GM18867 (cell line): ENCODE data around the gene ABAT.
"Not testable (repeated sequence)": the region's sequence is repeated elsewhere in the genome, so short reads cannot be mapped to it uniquely, and the experiment has no call there.

Experiments
- ATAC-seq: cut with Tn5 transposase; IDR thresholded peaks from one replicate; pipeline ENCODE4 v1.9.1; 2021; ENCODE audit warnings: mild to moderate bottlenecking, moderate library complexity; ENCODE audit not compliant: unreplicated experiment

The ABAT gene

DNA sequence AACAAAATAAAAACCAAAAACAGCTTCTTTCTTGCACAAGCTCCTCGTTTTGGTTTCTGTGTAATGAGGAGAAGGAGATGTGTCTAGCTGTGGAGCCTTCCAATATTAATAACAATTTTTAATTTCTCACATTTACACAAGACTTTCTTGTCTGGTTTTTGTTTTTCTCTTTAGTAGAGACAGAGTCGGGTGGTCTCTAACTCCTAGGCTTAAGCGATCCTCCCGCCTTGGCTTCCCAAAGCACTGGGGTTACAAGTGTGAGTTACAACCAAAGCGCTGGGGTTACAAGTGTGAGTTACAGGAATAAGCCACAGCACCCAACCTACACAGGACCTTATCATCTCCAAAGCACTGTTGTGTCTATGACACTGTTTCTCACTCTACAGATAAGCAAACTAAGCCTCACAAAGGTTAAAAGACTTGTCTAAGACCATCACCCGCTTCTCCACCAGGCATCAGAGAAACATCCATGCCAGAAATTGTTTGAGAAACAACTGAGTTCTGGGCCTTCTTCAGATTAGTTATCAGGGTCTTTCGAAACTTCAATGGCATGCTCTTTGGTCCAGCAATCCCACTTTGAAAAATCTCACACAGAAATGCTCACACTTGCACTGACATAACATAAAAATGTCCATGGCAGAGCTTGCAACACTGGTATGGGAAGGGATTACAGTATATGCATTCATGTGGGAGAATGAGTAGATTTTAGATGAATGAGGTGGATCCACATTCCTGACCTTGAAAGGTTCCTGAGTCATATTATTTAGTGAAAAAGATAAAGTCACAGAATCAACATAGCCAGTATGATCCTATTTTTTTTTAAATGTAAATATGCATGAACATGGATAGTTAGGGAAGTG is 3.9 kb downstream of the ABAT start:
- no peak for ATAC-seq

DNA sequence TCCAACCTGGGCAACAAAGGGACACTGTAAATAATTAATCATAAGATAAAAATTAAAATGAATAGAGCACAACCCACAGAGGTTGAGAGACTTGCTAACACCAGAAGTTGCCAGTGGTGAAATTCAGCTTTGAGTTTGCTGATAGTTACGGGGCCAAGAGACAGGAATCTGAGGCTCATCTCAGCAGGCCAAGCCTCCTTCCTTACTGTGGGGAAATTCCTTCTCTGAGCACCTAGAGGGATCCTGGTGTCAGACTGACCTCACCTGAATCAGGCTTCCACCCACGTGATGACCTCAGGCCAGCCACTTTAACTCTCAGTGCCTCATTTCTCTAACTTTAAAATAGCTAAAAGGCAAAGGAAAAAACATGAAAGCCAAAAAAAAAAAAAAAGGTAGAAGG is 4.7 kb downstream of the ABAT start:
- no peak for ATAC-seq

DNA sequence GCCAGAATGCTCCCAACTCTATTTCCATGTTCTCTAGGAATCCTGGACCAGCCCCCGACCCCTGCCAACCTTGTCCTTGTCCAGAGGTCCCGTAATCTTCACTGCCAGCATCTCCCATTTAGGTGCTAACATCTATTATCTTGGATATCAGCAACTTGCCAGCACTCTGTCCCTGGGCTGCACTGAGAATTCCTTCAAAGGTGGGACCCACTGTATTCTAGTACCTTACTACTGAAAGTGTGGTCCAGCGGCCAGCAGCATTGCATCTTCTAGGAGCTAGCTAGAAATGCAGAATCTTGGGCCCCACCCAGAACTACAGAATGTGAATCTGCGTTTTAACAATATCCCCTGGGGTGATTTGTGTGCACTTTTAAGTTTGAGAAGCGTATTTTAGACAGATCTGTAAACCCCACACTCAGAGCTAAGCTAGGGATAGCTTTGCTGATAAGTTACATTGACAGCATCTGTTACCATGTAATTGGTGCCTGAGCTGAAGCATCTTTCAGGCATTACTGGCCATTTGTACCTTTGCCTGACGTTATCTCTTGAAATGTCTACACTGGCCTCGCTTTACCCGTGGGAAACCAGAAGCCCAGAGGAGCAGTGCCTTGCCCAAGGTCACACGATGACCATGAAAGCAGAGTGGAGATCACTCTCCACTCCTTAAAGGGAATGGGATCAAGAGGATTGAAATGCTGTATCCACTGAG is 8.3 kb downstream of the ABAT start:
- no peak for ATAC-seq

DNA sequence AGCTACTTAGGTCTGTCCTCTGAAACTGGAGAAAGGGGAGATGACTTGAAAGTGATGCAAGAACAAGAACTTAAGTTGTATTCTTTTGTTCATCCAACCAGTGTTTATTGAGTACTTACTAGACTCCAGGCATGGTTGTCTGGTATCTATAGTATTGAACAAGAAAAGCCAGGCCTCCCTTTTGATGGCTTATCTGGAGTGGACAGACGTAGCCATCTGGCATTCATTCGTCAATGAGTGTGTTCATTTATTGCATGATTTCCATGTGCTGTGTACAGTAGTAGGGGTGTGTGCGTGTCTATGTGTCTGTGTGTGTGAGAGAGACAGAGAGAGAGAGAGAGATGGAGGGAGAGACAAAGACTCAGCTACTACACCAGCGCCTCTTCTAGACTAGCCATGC is 9.2 kb downstream of the ABAT start:
- no peak for ATAC-seq

DNA sequence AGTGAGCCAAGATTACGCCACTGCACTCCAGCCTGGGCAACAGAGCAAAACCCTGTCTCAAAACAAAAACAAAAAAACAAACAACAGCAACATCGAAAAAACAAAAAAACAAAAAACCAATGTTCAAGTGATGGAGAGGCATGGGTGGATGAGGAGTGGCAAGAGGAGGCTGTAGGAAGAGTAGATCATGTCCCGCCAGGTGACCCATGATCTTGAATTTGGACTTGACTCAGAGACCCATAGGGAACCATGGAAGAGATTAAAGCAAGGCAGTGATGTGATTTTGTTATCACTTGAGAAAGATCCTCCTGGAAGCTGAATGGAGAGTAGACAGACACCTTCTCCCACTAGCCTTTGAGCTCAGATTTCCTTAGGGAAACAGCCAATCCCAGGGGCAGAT is 11.2 kb downstream of the ABAT start:
- ATAC-seq = no peak

DNA sequence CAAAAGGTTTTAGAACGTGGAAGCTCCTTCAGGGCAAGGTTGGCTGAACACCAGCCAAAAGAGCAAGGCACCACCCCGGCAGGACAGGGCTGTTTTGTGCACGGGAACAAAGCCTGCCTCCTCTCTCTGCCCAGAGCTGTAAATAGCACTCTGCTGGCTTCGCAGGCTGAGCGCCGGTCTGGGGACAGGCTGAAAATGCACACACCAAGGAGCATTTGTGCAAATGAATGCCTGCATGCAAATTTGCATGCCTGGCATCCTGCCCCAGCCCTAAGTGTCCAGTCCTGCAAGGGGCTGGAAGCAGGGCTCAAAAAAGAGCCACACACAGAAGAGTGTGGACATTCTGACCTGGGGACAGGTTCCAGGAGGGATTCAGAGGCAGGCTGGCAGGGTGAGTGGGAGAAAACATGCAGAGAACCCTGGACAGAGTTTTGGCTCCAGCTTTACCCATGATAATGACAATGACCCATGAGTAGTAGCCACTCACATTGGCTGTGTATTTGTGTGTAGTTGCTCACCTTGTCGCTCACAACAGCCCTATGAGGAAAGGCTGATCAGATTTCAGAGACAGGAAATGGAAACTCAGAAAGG is 11.7 kb downstream of the ABAT start:
- no peak for ATAC-seq

DNA sequence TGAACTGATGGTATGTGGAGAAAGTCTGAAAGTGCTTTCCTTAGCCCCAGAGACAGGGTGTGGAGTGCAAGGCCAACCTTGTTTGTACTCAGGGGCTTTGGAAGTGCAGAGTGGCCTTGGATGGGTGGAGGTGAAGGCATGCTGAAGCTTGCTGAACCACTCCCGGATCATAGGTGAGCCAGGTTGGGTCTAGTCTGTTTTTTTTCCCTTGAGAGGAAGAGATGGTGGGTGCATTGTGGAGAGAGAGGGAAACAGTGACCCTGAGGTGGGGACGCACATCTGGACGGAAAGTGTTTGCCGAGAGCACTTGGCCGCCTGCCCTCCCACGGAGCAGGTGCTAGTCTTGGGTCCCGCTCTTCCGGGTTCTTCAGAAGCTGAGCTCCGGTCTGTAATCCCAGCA is 12.5 kb downstream of the ABAT start:
- no peak for ATAC-seq

DNA sequence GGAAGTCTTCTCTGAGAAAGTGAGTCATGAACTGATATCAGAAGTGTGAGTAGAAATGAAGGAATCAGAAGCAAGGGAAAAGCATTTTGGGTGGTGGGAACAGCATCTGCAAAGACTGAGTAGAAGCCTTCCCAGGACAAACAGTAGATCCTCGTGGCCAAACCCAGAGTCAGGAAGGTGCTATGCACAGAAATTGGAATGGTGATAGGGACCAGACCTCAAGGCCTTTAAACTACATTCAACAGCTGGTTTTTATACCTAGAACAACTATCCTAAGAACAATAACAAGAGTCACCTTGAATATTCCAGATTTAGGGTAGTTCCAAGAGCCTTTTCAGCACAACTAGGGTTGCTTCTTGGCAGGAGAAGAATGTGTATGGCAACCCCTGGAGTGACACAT is 15.3 kb downstream of the ABAT start:
- ATAC-seq = no peak

DNA sequence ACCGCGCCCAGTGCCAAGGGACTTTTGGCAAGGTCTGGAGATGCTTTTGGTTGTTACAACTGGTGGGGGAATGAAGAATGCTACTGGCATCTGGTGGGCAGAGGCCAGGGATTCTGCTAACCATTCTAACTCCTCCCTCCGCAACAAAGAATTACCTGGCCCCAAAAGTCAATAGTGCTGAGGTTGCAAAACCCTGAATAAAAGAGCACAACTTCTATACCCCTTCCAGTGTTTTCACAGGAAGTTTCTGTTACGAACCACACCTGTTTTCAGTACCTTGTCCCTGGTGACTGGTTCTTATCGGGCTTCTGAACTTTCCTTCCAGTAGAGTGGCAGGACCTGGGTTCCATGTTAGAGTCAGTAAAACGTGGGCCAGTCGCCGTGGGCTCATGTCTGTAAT is 17.3 kb downstream of the ABAT start:
- ATAC-seq = no peak

DNA sequence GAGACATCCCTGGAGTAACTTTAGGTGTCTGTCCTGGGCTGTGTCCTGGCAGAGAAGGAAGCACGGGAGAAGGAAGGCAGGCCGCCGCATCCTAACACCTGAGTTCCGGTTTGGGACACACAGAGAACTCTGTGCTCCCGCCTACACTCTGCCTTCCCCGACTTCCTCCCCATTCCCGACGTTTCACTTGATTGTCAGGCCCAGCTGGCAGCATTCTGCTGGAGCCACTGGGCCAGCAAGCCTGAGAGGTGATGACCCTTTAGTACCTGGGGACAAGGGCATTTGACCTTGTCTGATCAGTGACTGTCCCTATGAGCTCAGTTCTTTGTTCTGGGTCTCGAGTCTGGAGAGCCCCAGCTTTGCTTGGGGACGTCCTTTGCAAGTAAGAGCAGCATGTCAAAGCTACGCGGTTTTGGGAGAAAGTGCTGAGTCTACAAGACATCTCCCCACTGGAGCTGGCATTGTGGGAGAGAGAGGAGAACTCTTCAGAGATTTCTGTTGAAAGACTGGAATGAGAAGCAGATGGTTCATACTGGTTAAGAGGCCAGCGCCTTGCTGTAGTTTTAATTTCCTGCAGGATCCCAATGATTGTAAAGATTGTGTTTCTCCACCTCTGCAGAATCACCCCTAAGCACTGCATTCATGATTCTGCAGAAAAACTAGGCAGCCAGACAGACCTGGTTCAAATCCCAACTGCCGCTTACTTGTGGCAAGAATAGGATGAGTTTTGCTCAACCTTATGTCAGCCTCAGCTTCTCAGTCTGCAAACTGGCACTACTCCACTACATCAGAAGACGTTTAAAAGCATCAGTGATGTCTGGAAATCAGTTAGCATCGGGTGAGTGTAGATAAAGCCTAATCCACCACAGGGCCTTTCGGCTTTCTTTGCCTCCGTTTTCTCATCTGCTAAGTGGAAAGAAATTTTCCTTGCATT is 20.6 kb downstream of the ABAT start:
- no peak for ATAC-seq

DNA sequence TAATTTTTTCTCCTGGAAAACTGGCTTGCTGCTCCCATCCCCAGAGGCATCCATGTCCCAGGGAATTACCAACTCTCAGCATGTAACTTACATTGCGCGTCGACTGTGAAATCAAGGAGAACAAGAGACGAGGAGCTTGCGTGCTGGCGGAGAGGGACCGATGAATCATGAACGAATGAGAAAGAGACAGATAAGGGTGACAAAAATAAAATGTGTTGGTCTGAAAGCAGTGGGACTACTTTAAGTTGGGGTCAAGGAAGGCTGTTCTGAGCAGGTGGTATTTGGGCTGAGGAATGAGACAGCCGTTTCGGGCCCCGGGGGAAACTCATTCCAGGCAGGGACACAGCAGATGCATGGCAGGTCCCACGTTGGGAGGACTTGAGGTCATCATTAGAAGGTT is 22.5 kb downstream of the ABAT start:
- no peak for ATAC-seq

DNA sequence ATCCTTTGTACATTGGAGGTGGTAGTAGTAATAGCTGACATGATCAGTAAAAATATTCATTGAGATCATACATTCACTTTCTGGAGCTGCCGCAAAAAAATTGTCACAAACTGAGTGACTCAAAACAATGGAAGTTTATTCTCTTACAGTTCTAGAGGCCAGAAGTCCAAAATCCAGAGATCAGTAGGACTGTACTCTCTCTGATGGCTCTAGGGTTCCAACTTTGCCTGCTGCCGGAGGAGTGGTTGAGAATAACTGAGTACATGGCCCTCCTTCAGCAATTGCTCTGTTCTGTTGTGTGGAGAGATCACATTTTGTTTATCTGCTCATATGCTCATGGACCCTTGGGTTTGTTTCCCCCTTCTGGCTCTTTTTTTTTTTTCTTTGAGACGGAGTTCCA is 23.5 kb downstream of the ABAT start:
- ATAC-seq = no peak

DNA sequence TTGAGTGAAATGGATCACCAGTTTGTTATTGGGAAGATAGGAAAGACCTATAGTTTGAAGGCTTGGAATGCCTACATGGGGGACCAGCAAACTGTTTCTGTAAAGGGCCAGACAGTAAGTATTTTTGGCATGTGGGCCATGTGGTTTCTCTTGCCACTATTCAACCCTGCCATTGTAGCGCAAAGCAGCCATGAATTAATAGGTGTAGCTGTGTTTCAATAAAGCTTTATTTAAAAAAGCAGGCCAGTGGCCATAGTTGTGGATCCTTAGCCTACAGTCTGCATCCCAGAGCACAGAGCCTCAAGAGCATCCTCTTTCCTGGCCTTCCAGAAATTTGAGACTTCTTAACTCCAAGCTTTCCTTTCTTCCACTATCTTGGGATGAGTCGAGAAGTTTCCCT is 29.3 kb downstream of the ABAT start:
- no peak for ATAC-seq

DNA sequence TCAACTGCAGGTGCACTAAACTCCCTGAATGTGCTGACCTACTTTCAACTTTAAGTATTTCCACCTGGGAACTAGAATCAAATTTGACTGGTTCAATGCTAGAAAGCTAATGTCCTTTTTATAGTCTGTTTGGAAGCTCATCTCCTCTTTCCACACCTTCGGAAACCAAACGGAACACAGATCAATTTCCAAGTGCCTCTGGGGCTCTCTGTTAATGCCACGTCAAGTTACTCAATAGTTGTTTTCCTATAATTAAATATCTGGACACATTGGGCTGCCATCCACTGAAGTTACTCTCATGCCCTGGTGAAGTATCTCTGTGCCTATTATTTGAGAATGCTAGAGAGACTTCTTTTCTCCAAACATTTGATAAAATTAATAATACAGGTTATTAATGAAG is 29.7 kb downstream of the ABAT start:
- no peak for ATAC-seq

DNA sequence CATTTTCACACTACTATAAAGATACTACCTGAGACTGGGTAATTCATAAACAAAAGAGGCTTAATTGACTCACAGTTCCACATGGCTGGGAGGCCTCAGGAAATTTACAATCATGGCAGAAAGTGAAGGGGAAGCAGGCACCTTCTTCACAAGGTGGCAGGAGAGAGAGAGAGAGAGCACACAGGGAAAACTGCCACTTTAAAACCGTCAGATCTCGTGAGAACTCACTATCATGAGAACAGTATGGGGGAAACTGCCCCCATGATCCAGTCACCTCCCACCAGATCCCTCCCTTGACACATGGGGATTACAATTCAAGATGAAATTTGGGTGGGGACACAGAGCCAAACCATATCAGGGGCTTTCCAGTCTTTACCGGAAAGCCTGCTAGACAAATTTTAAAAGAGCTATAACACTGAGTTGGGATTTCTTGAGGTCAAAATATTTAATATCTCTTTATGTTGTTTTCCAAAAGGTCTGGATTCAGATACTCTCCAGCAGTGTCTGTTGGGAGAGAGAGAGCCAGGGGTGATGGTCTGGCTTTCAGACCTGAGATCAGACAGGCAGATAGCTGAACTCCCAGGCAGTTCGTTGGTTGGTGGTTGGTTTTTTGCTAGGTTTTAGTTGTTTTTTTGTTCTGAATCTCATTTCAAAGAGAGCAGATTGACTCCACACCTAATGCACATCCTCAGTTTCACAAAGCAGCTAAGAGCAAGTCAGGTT is 30.8 kb downstream of the ABAT start:
- ATAC-seq = not testable (repeated sequence)

DNA sequence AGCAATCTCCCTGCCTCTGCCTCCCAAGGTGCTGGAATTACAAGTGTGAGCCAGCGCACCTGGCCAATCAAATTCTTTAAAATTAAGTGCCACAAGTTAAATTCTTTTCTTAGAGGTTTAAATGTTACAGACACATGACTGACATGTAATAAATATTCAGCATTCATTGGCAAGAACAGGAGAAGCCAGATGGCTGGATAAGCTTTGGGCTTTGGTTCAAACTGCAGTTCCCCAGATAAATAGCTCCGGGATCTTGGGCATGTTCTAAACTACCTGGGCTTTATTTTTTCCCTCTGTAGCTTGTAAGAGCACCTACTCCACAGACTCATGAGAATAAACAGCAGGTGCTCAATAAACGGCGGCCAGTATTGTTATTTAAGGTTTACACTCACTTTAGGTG is 34.1 kb downstream of the ABAT start:
- ATAC-seq = no peak

DNA sequence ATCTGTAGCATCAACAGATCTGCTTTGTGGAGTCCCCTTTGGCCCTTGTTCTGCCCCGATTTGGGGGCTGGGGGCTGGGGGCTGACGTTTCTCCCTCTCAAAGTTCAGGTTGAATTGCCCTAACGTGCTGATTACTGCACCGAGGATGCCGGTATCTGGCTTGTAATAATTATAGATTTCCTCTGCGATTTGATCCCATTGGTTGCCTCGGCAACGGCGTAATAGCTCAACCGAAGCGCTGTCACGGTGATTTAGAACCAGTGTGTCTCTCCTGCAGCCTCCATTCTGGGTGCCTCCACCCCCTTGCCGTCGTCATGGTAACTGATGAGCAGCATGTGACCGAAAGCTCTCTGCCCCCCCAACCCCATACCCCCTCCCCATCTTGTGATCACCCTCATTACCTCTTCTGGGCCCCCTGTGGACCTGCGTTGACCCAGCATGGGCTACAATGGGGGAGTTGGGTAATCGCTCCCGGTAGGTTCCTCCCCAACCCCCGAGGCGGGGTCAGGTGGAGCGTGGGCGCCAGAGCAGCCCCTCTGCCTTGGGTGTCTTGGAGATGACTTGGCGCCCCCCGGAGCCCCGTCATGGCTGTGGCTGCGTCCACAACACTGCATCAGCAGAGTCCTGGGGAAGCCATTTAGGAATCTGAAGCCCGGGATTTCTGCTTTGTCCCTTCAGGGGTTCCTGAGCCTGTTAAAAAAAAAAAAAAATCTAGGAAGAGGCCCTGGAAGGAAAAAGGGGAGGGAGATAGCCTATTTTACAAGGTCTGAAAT is 38.4 kb downstream of the ABAT start:
- ATAC-seq = no peak

DNA sequence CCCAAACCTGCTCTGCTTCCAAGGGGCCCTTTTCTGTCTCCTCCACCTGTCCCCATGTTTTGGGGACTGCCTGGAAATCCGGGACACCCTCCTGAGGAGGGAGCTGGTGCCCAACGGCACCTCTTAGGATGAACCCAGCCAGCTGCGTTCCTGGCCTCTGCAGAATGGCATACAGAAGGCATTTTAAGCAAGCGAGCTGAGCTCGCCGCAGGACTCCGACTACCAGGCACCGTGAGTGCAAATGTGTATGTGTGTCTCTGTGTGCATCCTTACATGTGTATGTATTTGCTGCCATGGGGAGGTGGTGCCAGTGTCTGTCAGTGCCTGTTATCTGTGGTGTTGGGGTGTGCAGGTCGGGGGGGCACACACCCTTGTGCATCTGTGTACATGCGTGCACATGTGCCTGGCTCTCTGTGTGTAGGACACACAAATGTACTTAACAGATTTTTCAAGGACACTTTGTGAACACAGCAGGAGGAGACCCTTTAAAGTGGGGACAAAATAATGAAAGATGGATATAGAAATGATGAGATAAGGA is 39.3 kb downstream of the ABAT start:
- ATAC-seq = no peak

DNA sequence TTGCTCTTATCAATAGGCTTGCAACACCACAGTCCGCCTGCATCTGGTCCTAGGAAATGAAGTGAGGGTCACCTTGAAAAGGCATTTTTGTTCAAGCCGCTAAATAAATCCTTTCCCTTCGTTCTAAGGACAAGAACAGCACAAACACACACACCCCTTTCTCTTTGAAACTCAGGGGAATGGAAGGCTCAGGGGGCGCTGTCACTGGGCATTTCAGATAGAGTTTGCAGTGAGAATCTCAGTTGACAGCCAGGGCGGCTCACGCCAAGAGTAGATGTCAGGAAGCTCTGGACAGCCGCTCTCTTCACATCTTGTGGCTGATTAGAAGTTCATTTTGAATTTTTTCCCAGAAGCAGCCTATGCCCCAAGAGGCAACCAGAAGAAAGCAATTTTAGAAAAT is 39.8 kb downstream of the ABAT start:
- ATAC-seq = no peak
